Trophoblast cell (in vitro differentiated cells and primary cell): Measurements from ENCODE around the gene ENG.
A peak's percentile ranks its signal among the peaks of the same experiment; 100 is the strongest.

Experiments
- DNase-seq, 2 donors: peaks; one replicate each; pipeline ENCODE4 v3.0.0-alpha.2; 2016
- H2AFZ ChIP-seq: 2 replicates; pipeline ENCODE4 v1.6.1; 2013; ENCODE audit warnings: low read length, moderate library complexity, mild to moderate bottlenecking; ENCODE audit not compliant: insufficient read depth, poor library complexity
- H2AK5ac ChIP-seq: 2 replicates; pipeline ENCODE4 v1.6.1; 2013; ENCODE audit warnings: mild to moderate bottlenecking, low read length
- H2BK120ac ChIP-seq: 2 replicates; pipeline ENCODE4 v1.6.1; 2013; ENCODE audit warnings: low read length, mild to moderate bottlenecking, moderate library complexity; ENCODE audit not compliant: insufficient read depth, poor library complexity
- H2BK12ac ChIP-seq: 2 replicates; pipeline ENCODE4 v1.6.1; 2013; ENCODE audit warnings: mild to moderate bottlenecking, low read length, moderate library complexity
- H2BK5ac ChIP-seq: 2 replicates; pipeline ENCODE4 v1.6.1; 2013; ENCODE audit warnings: low read length, low read depth, moderate library complexity, mild to moderate bottlenecking; ENCODE audit not compliant: poor library complexity
- H3K14ac ChIP-seq: 2 replicates; pipeline ENCODE4 v1.6.1; 2013; ENCODE audit warnings: mild to moderate bottlenecking, low read length
- H3K18ac ChIP-seq: 2 replicates; pipeline ENCODE4 v1.6.1; 2013; ENCODE audit warnings: mild to moderate bottlenecking, low read length
- H3K23ac ChIP-seq: 2 replicates; pipeline ENCODE4 v1.6.1; 2013; ENCODE audit warnings: low read length
- H3K27ac ChIP-seq: 2 replicates; pipeline ENCODE4 v1.5.1; 2013; ENCODE audit warnings: low read depth, mild to moderate bottlenecking, inconsistent platforms, low read length, moderate library complexity
- H3K27me3 ChIP-seq: 2 replicates; pipeline ENCODE4 v1.6.1; 2013; ENCODE audit warnings: inconsistent platforms, mild to moderate bottlenecking, low read length, moderate library complexity; ENCODE audit not compliant: insufficient read depth
- H3K36me3 ChIP-seq, 2 experiments: 1 replicate in 1 of 2; 2 replicates in 1 of 2; pipeline ENCODE4 v1.6.1; 2013; ENCODE audit warnings: low read length in 2 of 2, mild to moderate bottlenecking in 2 of 2, moderate library complexity in 1 of 2; ENCODE audit not compliant: insufficient read depth in 2 of 2, control insufficient read depth in 1 of 2
- H3K4ac ChIP-seq: 2 replicates; pipeline ENCODE4 v1.6.1; 2013; ENCODE audit warnings: low read depth, mild to moderate bottlenecking, low read length, moderate library complexity
- H3K4me1 ChIP-seq, 2 experiments: 1 replicate in 1 of 2; 2 replicates in 1 of 2; pipeline ENCODE4 v1.6.1; 2013; ENCODE audit warnings: low read length in 2 of 2, mild to moderate bottlenecking in 2 of 2, moderate library complexity in 1 of 2; ENCODE audit not compliant: insufficient read depth in 2 of 2, control insufficient read depth in 1 of 2
- H3K4me2 ChIP-seq: 2 replicates; pipeline ENCODE4 v1.6.1; 2013; ENCODE audit warnings: inconsistent platforms, mild to moderate bottlenecking, low read length, moderate library complexity
- H3K4me3 ChIP-seq: 2 replicates; pipeline ENCODE4 v1.5.1; 2013; ENCODE audit warnings: mild to moderate bottlenecking, low read depth, low read length, inconsistent platforms
- H3K79me1 ChIP-seq: one replicate; pipeline ENCODE4 v1.6.1; 2013; ENCODE audit warnings: low read length
- H3K79me2 ChIP-seq: 2 replicates; pipeline ENCODE4 v1.6.1; 2013; ENCODE audit warnings: low read length, mild to moderate bottlenecking; ENCODE audit not compliant: control insufficient read depth, insufficient read depth, poor library complexity
- H3K9ac ChIP-seq: 2 replicates; pipeline ENCODE4 v1.6.1; 2013; ENCODE audit warnings: mild to moderate bottlenecking, low read length
- H3K9me3 ChIP-seq: 2 replicates; pipeline ENCODE4 v1.6.1; 2013; ENCODE audit warnings: low read depth, mild to moderate bottlenecking, control low read depth, inconsistent platforms, low read length; ENCODE audit not compliant: insufficient read depth
- H4K12ac ChIP-seq: 2 replicates; pipeline ENCODE4 v1.6.1; 2013; ENCODE audit warnings: low read depth, mild to moderate bottlenecking, low read length, moderate library complexity
- H4K8ac ChIP-seq: 2 replicates; pipeline ENCODE4 v1.6.1; 2013; ENCODE audit warnings: low read depth, mild to moderate bottlenecking, low read length, moderate library complexity
- H4K91ac ChIP-seq: one replicate; pipeline ENCODE4 v1.6.1; 2013; ENCODE audit warnings: low read depth, mild to moderate bottlenecking, low read length, moderate library complexity
- WGBS: extraction: QIAGEN DNeasy Blood & Tissue Kit; methylation state at CpG from one replicate; pipeline ENCODE4 v1.1.7; 2013; ENCODE audit warnings: missing lambda C conversion rate; ENCODE audit not compliant: insufficient read length, insufficient coverage; ENCODE audit errors: extremely low coverage; 5-methylcytosine and 5-hydroxymethylcytosine counted together

The ENG gene

DNA sequence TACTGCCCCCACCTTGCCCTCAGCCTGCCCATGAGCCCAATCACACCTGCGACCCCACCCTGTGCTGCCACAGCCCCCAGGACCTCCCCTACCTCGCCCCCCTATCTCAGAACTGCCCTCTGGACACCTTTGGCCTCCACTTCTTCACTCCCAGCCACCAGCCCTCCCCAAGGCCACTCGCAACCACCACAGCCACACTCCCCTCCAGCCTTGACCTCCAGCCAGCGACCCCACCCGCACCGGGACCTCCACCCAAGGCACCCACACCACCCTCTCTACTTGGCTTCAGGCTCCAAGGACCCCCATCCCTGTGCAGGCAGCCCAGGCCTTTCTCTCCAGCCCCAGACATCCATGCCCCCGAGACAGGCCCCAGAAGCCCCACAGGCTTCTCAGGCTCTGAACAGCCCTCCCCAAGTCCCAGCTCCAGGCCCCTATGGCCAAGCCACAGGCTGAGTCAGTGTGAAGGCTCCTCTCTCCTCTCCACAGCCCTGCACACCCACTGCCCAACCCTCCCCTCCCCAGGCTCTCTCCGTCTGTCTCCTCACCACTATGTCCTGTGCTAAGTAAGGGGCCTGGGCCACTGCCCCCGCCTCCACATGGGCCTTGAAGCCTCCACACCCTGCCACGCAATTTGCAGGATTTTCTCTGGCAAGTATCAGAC, 21.0 kb upstream of the ENG start:
- Histone ChIP-seq H3K79me1 (peaks cover 12% of the 10 kb centered on the region), H3K4me1 (peaks cover 21 to 24% of the 10 kb centered on the region in 2 experiments), H3K18ac (peak overlapping the region; percentile 42), H2AFZ (no peak overlapping the region), H4K91ac (peak overlapping the region; percentile 60), H4K12ac (no peak overlapping the region), H2AK5ac (peak overlapping the region; percentile 45), H3K36me3 (peaks cover 7 to 11% of the 10 kb centered on the region in 2 experiments), H3K9me3 (peaks cover 2% of the 10 kb centered on the region), H3K9ac (no peak overlapping the region), H3K4ac (peak overlapping the region; percentile 19), H3K27me3 (no peaks in the 10 kb centered on the region), H3K4me2 (no peak overlapping the region), H3K4me3 (no peak overlapping the region), H2BK120ac (no peak overlapping the region), H2BK12ac (peak overlapping the region; percentile 42), H3K23ac (no peak overlapping the region), H3K14ac (no peak overlapping the region), H2BK5ac (no peak overlapping the region), H3K27ac (no peak overlapping the region), H3K79me2 (peaks cover 7% of the 10 kb centered on the region), H4K8ac (no peak overlapping the region)
- WGBS = no CpG with 5 or more reads among the region's 10 CpGs
- DNase-seq = no peak

DNA sequence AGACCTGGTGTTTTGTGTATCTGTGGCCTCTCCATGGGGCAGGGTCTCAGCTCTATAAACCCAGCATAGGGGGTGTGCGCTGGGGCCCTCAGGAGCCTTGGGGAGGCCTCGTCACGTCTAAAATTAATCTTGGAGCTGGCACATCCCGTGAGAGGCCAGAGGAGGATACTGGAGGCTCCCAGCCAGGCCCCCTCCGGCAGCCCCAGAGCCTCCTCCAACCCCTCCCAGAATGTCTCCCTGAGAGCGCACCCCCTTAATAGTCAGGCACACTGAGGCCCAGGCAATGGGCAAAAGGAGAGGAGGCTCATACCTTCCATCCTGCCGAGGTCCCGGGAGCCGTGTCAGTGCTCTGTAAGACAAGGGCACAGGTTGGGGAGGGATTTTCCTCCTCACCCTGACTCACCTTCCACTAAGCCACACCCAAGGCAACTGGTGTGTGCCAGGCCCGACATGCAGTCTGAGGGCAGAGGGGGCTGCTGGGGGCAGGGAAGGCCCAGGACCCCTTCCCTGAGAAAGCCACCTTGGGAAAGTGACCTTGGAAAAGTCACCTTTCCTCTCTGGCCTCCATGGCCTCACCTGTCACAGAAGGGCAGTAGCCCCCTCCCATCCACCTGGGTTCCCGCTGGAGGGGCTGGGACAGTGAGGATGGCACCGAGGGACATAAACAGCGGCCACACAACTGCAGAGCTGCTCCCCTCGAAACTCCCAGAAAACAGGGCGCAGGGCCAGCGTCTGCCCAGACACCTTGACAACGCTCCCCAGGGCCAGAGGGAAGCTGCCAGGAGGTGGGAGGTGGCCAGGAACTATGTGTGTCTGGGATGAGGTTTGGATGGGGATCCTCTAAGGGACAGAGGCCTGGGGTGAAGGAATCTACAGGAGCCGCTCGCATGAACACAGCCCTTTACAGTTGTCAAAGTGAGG, 20.1 kb upstream of the ENG start:
- no peak overlapping the region for H2BK120ac ChIP-seq
- WGBS = no CpG with 5 or more reads among the region's 19 CpGs
- no peak overlapping the region for H2AFZ ChIP-seq
- H2BK5ac ChIP-seq = no peak overlapping the region
- H3K18ac ChIP-seq = no peak overlapping the region
- peaks cover 13% of the 10 kb centered on the region for H3K79me1 ChIP-seq
- no peak for DNase-seq
- no peak overlapping the region for H3K14ac ChIP-seq
- H3K4ac ChIP-seq = no peak overlapping the region
- peak overlapping the region; percentile 60 for H4K91ac ChIP-seq
- H2AK5ac ChIP-seq = peak overlapping the region; percentile 11
- peaks cover 7 to 11% of the 10 kb centered on the region in 2 experiments for H3K36me3 ChIP-seq
- peaks cover 21 to 24% of the 10 kb centered on the region in 2 experiments for H3K4me1 ChIP-seq
- H3K23ac ChIP-seq = no peak overlapping the region
- no peak overlapping the region for H2BK12ac ChIP-seq
- no peak overlapping the region for H3K4me3 ChIP-seq
- no peak overlapping the region for H3K27ac ChIP-seq
- no peak overlapping the region for H3K4me2 ChIP-seq
- peaks cover 7% of the 10 kb centered on the region for H3K79me2 ChIP-seq
- no peaks in the 10 kb centered on the region for H3K27me3 ChIP-seq
- H3K9ac ChIP-seq = no peak overlapping the region
- H4K12ac ChIP-seq = no peak overlapping the region
- H3K9me3 ChIP-seq = peaks cover 2% of the 10 kb centered on the region
- no peak overlapping the region for H4K8ac ChIP-seq

DNA sequence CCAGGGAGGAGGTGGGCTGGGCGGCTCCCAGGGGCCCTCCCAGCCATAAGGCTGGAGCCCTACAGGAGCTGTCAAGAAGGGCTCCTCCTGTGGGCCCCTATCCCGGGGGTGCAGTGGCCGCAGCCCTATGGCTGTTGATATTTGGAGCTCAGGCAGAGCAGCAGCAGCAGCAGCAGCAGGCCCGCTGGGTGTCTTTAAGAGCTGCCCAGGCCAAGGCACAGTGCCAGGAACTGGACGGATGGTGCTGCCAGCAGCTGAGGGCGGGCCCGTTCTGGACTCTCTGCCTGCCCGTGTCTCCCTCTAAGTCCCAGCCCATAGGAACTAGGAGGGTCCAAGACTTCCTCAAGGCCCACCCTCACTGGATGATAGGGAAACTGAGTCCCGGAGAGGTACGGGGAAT, 19.4 kb upstream of the ENG start:
- Histone ChIP-seq H3K27ac (no peak overlapping the region), H3K4me1 (peaks cover 27 to 28% of the 10 kb centered on the region in 2 experiments), H2AK5ac (no peak overlapping the region), H3K4me3 (no peak overlapping the region), H3K27me3 (no peaks in the 10 kb centered on the region), H3K4me2 (no peak overlapping the region), H2BK5ac (no peak overlapping the region), H4K12ac (no peak overlapping the region), H3K9ac (no peak overlapping the region), H2BK12ac (no peak overlapping the region), H3K4ac (no peak overlapping the region), H3K79me1 (peaks cover 19% of the 10 kb centered on the region), H3K36me3 (peaks cover 8 to 11% of the 10 kb centered on the region in 2 experiments), H3K9me3 (peaks cover 2% of the 10 kb centered on the region), H2AFZ (no peak overlapping the region), H3K79me2 (peaks cover 7% of the 10 kb centered on the region), H3K14ac (no peak overlapping the region), H4K8ac (no peak overlapping the region), H4K91ac (no peak overlapping the region), H3K23ac (no peak overlapping the region), H2BK120ac (no peak overlapping the region), H3K18ac (no peak overlapping the region)
- WGBS = no CpG with 5 or more reads among the region's 10 CpGs
- no peak for DNase-seq

DNA sequence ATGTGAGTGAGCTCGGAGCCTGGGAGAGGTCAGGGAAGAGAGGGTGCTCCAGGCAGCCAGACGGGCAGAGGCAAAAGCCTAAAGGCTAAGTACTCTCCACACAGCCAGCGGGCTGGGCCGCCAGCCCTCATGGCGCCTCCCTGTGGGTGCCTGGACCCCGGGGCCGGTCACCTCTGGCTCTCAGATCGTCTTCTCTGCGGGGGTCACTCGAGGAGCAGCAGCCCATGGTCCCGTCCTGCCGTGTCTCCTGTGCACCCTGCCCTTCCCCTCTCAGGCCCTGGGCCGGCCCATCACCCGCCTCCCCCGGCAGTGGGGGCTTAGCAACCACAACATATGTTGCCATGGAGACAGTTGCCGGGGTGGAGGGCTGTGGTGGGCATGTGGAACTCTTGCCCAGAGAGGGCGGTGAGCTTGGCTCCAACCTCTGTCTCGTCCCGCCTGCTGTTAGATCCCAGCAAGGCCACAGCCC, 18.8 kb upstream of the ENG start:
- no peak overlapping the region for H3K4me3 ChIP-seq
- H3K18ac ChIP-seq = no peak overlapping the region
- H3K27me3 ChIP-seq = no peaks in the 10 kb centered on the region
- no peak overlapping the region for H2BK12ac ChIP-seq
- DNase-seq = no peak
- no peak overlapping the region for H2AK5ac ChIP-seq
- H3K4me1 ChIP-seq = peaks cover 33% of the 10 kb centered on the region in 2 experiments
- peaks cover 25% of the 10 kb centered on the region for H3K79me1 ChIP-seq
- H3K79me2 ChIP-seq = peaks cover 7% of the 10 kb centered on the region
- H3K23ac ChIP-seq = no peak overlapping the region
- no peak overlapping the region for H4K8ac ChIP-seq
- no peak overlapping the region for H4K91ac ChIP-seq
- peaks cover 2% of the 10 kb centered on the region for H3K9me3 ChIP-seq
- no peak overlapping the region for H3K9ac ChIP-seq
- WGBS = no CpG with 5 or more reads among the region's 19 CpGs
- H2AFZ ChIP-seq = no peak overlapping the region
- H4K12ac ChIP-seq = no peak overlapping the region
- no peak overlapping the region for H2BK5ac ChIP-seq
- H3K4me2 ChIP-seq = no peak overlapping the region
- no peak overlapping the region for H2BK120ac ChIP-seq
- no peak overlapping the region for H3K14ac ChIP-seq
- no peak overlapping the region for H3K27ac ChIP-seq
- H3K36me3 ChIP-seq = peaks cover 9 to 11% of the 10 kb centered on the region in 2 experiments
- H3K4ac ChIP-seq = no peak overlapping the region
